CD14-positive monocyte (primary cell): Measurements from ENCODE around the gene GSTA4. TPM values are rescaled to one million over a fixed set of nuclear protein-coding genes. Genes with fewer than 3 reads are reported as not detected.
A peak's percentile ranks its signal among the peaks of the same experiment; 100 is the strongest.
"Not testable (repeated sequence)": the region's sequence is repeated elsewhere in the genome, so short reads cannot be mapped to it uniquely, and the experiment has no call there.

Experiments used
- DNase-seq, 3 donors: peaks; one replicate each; pipeline ENCODE4 v3.0.0-alpha.2; 2011 to 2022
- H2AFZ ChIP-seq: 2 replicates; pipeline ENCODE4 v1.6.0; 2012; ENCODE audit warnings: mild to moderate bottlenecking, low read depth, low read length, inconsistent platforms; ENCODE audit not compliant: insufficient read depth, poor library complexity, severe bottlenecking
- H3K27ac ChIP-seq, 2 donors: 1 replicate in 1 of 2; 2 replicates in 1 of 2; pipeline ENCODE4 v1.5.1; 2012 to 2013; ENCODE audit warnings: low read length in 2 of 2, control low read depth in 1 of 2, inconsistent platforms in 1 of 2, low read depth in 1 of 2, mild to moderate bottlenecking in 1 of 2
- H3K27me3 ChIP-seq, 2 donors: one replicate each; pipeline versions ENCODE4 v1.6.0 to v1.6.1; 2011 to 2013; ENCODE audit warnings: low read length in 2 of 2; ENCODE audit not compliant: control insufficient read depth in 2 of 2, insufficient read depth in 2 of 2
- H3K36me3 ChIP-seq, 2 donors: replicated peaks in 1 of 2; 1 replicate in 1 of 2; 2 replicates in 1 of 2; pipeline versions ENCODE4 v1.5.1 to v1.6.1; 2012 to 2013; ENCODE audit warnings: low read length in 2 of 2, control low read depth in 1 of 2, inconsistent platforms in 1 of 2, mild to moderate bottlenecking in 1 of 2; ENCODE audit not compliant: insufficient read depth in 2 of 2, control insufficient read depth in 1 of 2
- H3K4me1 ChIP-seq, 2 donors: 1 replicate in 1 of 2; 2 replicates in 1 of 2; pipeline versions ENCODE4 v1.5.1 to v1.6.1; 2012 to 2013; ENCODE audit warnings: low read length in 2 of 2, control low read depth in 1 of 2, inconsistent platforms in 1 of 2, mild to moderate bottlenecking in 1 of 2, moderate library complexity in 1 of 2; ENCODE audit not compliant: insufficient read depth in 2 of 2, control insufficient read depth in 1 of 2
- H3K4me2 ChIP-seq: replicated peaks from 2 replicates; pipeline ENCODE3; 2012; ENCODE audit warnings: low read length, moderate library complexity, mild to moderate bottlenecking; ENCODE audit not compliant: poor library complexity, severe bottlenecking; ENCODE audit errors: extremely low read depth
- H3K4me3 ChIP-seq, 3 experiments: fragments of 200-600 bp in 1 of 3; sonication (generic) in 1 of 3; replicated peaks in 1 of 3; 1 replicate in 2 of 3; 2 replicates in 1 of 3; pipeline ENCODE4 v1.5.1; 2011 to 2013; ENCODE audit warnings: low read length in 3 of 3, mild to moderate bottlenecking in 3 of 3, control low read depth in 2 of 3, low read depth in 2 of 3, inconsistent platforms in 1 of 3, moderate library complexity in 1 of 3
- H3K79me2 ChIP-seq: 2 replicates; pipeline ENCODE4 v1.6.0; 2012; ENCODE audit warnings: mild to moderate bottlenecking, control low read depth, inconsistent platforms, low read length, moderate library complexity; ENCODE audit not compliant: insufficient read depth
- H3K9ac ChIP-seq: 2 replicates; pipeline ENCODE4 v1.6.0; 2017; ENCODE audit warnings: low read length, mild to moderate bottlenecking; ENCODE audit not compliant: insufficient read depth, poor library complexity, severe bottlenecking
- H3K9me3 ChIP-seq, 2 donors: replicated peaks in 1 of 2; 1 replicate in 1 of 2; 2 replicates in 1 of 2; pipeline versions ENCODE4 v1.5.1 to v1.6.1; 2012 to 2013; ENCODE audit warnings: low read length in 2 of 2, control low read depth in 1 of 2; ENCODE audit not compliant: control insufficient read depth in 1 of 2, insufficient read depth in 1 of 2
- H4K20me1 ChIP-seq: 2 replicates; pipeline ENCODE4 v1.6.0; 2012; ENCODE audit warnings: mild to moderate bottlenecking, low read length, control low read depth, moderate library complexity; ENCODE audit not compliant: insufficient read depth
- H3K27ac Mint-ChIP-seq, 7 donors: one replicate each; pipeline ENCODE4 v1.8.0; 2020; ENCODE audit warnings: mild to moderate bottlenecking in 7 of 7, mixed read lengths in 7 of 7, moderate library complexity in 6 of 7, inconsistent platforms in 2 of 7
- H3K27me3 Mint-ChIP-seq, 3 donors: one replicate each; pipeline ENCODE4 v1.8.0; 2021 to 2022; ENCODE audit warnings: low read depth in 3 of 3, mild to moderate bottlenecking in 3 of 3, mixed read lengths in 3 of 3, moderate library complexity in 3 of 3, inconsistent platforms in 1 of 3
- H3K36me3 Mint-ChIP-seq, 2 donors: one replicate each; pipeline ENCODE4 v1.8.0; 2020; ENCODE audit warnings: mixed read lengths in 2 of 2, inconsistent platforms in 1 of 2, mild to moderate bottlenecking in 1 of 2
- H3K4me1 Mint-ChIP-seq: one replicate; pipeline ENCODE4 v1.8.0; 2020; ENCODE audit warnings: mild to moderate bottlenecking, mixed read lengths
- H3K4me3 Mint-ChIP-seq, 2 donors: one replicate each; pipeline ENCODE4 v1.8.0; 2020; ENCODE audit warnings: mild to moderate bottlenecking in 2 of 2, mixed read lengths in 2 of 2, moderate library complexity in 1 of 2
- H3K9me3 Mint-ChIP-seq, 7 donors: one replicate each; pipeline ENCODE4 v1.8.0; 2020 to 2022; ENCODE audit warnings: mixed read lengths in 7 of 7, mild to moderate bottlenecking in 6 of 7, moderate library complexity in 6 of 7, inconsistent platforms in 2 of 7
- CTCF ChIP-seq: fragments of 200-600 bp; IDR thresholded peaks from one replicate; pipeline ENCODE4 v1.8.0; 2022; ENCODE audit warnings: antibody characterized with exemption, mild to moderate bottlenecking
- WGBS: methylation state at CpG from one replicate; pipeline ENCODE4 v1.1.5; 2013; ENCODE audit warnings: missing lambda C conversion rate; ENCODE audit not compliant: insufficient coverage; 5-methylcytosine and 5-hydroxymethylcytosine counted together
- intact Hi-C, 2 donors: fragments of 100-400 bp; cut with micrococcal nuclease; formaldehyde crosslinking; loops; one replicate each; pipeline versions ENCODE4 v1.15.0 to v1.15.1; 2023
- polyA plus RNA-seq, 3 donors: library from polyadenylated mRNA; depleted of rRNA in 1 of 3; unstranded in 2 of 3; stranded (reverse) in 1 of 3; fragments of 300-500 nt in 2 of 3; fragments of >200 nt in 1 of 3; fragmentation: Illumina TruSeq in 2 of 3; gene quantifications; 1 replicate in 2 of 3; 2 replicates in 1 of 3; pipeline ENCODE4 v1.2.3, GENCODE V29; 2012 to 2021

Gene GSTA4
- polyA plus RNA-seq, 3 donors, result 0.34 to 0.41 (median 0.36) TPM

GRCh38 chr6:53009056-53009455 is 14.0 kb upstream of the GSTA4 start:
- H3K27ac Mint-ChIP-seq, result peak overlapping the region in 1 of 7 donors; percentile 30
- H3K27ac ChIP-seq, result no peak overlapping the region
- no peak overlapping the region for H3K4me3 Mint-ChIP-seq
- intact Hi-C loops, result no loop called here
- no peaks in the 10 kb centered on the region for H3K9me3 Mint-ChIP-seq
- no peak overlapping the region for H3K4me2 ChIP-seq
- H2AFZ ChIP-seq, result no peak overlapping the region
- H3K36me3 Mint-ChIP-seq, result peaks cover 82 to 94% of the 10 kb centered on the region in 2 donors
- DNase-seq, result no peak
- no CpG with 5 or more reads among the region's 2 CpGs for WGBS
- no peaks in the 10 kb centered on the region for H3K4me1 Mint-ChIP-seq
- H3K4me3 ChIP-seq, result no peak overlapping the region
- no peaks in the 10 kb centered on the region for H3K27me3 ChIP-seq
- H3K79me2 ChIP-seq, result no peaks in the 10 kb centered on the region
- H3K9me3 ChIP-seq, result no peaks in the 10 kb centered on the region
- no peaks in the 10 kb centered on the region for H4K20me1 ChIP-seq
- peaks cover 81 to 96% of the 10 kb centered on the region in 2 donors for H3K36me3 ChIP-seq
- H3K9ac ChIP-seq, result no peak overlapping the region
- TF ChIP-seq CTCF, result no peak
- H3K4me1 ChIP-seq, result no peaks in the 10 kb centered on the region
- no peaks in the 10 kb centered on the region for H3K27me3 Mint-ChIP-seq

- H4K20me1 ChIP-seq, H3K9me3 ChIP-seq, H3K4me2 ChIP-seq, H3K9ac ChIP-seq, H3K4me3 ChIP-seq, H3K9me3 Mint-ChIP-seq, H3K27me3 Mint-ChIP-seq, H3K4me1 Mint-ChIP-seq, H2AFZ ChIP-seq, H3K27me3 ChIP-seq, H3K4me3 Mint-ChIP-seq, H3K79me2 ChIP-seq, H3K27ac ChIP-seq, intact Hi-C loops, DNase-seq, H3K4me1 ChIP-seq: not testable (repeated sequence)
- Mint-ChIP-seq H3K36me3 (peaks cover 78 to 90% of the 10 kb centered on the region in 2 donors), H3K27ac (peak overlapping the region in 1 of 7 donors; percentile 13)
- peaks cover 81 to 96% of the 10 kb centered on the region in 2 donors for H3K36me3 ChIP-seq
- 80% methylated on average over 1 of the region's 4 CpGs for WGBS
These were observed 13.2 kb upstream of the GSTA4 start for GRCh38 chr6:53008192-53008687.
